Activated effector memory CD4-positive, alpha-beta T cell treated with Interleukin-2 at 50 U/mL for 16 hours (primary cell): ENCODE results near the gene LYRM4.

Source experiments
- DNase-seq: peaks from one replicate; pipeline ENCODE4 v3.0.0-alpha.2; 2020

Gene LYRM4

DNA sequence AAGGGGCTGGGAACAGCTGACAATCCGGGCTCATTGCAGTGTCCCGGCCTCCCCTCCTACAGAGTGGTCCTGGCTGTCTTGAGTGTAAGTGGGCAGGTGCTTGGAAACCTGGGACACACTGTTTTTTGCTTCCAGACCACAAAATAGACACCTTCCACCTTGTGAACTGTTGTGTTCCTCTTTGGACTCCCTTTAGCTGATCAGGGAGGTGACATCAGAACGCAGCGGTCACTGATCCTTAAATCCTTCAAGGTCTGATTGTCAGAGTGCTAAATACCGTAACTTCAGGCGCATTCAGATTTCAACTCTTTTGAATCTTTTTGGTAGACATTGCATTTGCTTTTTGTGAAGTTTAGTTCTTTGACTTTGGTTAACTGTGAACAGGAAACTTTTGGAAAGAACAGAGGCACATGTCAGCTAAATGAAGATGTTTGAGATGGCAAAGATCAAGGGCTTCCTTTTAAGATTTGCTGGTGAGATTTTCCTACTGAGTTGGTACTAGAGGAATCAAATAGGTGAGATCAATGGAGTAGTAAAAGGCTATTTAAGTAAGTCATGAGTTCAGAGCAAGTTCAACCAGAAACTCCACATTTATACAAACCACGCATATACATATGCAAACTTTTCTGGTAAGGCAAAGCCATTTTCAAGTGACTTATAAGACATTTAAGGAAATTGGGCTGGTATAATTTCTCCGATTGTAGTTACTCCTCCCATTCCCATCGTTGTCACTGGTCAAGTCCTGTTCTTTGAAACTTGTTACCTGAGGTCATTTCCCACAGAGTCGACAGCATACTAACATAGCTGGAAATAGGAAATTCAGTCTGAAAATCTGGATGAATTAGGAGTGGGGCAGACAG lies 169.3 kb downstream of the LYRM4 start:
- no peak for DNase-seq

DNA sequence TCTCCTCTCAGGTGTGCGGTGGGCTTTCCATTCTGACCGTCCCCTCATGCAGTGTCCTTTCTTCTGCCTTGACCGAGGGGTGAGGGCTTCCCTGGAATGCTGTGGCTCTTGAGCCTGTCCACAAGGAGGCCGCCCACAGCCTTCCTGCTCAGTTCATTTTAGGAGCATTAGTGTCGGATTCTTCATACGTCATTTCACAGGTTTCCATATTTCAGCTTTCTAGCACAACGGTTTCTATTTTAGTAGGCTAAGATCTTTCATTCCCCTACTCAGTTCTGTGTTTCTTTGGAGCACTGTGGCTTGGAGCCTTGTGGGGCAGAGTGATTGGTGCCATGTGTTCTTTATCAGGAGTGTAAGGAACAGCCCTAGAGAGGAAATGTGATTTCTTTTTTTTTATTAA lies 170.1 kb downstream of the LYRM4 start:
- DNase-seq = no peak

DNA sequence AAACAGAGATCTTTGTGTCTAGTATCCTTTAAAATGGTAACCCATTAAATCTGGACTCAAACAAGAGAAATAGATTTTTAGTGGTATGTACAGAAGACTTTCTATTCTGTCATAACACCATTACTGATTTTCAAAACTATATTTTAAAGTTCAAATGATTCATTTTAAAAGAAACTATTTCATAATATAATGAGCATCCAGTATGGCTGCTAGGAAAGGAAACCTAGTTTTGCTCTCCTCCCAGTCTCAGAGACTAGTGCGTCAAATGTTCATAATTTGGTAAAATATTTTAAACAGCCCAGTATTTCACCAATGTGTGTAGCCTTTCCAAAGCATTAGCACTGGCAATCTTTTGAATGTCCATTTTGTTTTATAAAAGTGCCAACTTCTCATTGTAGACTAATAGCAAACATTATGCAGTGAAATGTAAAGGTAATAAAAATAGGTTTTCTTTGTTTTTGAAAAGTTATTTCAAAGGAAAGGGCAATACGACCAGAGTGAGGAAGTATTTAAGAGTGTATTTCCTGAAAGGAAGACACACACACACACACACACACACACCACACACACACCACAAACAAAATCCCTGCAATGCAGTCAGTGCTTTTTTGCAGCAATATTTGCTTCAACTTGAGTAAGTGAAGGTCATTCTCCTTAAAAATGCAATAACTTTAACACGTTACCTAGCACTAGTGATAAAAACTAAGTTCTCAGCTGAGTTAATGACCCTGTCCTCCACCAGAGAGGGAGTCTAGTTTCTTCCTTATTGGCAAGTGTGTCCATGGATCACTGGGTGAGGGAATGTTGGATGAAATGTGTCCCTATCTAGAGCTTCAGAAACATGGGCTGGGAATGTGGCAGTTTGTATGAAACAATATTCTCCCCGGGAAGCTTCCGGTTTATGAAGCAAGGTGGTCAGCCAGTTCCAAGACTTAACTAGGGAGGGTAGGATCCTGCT lies 171.0 kb downstream of the LYRM4 start:
- DNase-seq = no peak

DNA sequence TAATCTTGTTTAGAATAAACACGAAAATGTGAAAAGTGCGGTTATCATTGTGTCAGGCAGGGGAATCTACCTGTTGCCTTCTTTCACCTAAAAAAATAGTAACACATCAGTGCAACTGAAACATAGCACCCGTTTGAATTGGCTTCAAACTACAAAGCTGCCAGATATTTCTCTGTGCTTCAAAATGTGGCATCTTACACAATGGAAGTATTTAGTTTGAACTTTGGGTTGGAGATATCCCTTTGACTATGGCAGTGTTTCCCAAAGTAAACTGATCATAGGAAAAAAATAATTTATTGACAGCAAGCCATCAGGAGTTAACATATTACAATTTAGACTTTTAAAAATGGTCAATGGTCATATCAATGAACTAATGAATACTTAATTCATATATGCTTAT lies 172.0 kb downstream of the LYRM4 start:
- DNase-seq = no peak

DNA sequence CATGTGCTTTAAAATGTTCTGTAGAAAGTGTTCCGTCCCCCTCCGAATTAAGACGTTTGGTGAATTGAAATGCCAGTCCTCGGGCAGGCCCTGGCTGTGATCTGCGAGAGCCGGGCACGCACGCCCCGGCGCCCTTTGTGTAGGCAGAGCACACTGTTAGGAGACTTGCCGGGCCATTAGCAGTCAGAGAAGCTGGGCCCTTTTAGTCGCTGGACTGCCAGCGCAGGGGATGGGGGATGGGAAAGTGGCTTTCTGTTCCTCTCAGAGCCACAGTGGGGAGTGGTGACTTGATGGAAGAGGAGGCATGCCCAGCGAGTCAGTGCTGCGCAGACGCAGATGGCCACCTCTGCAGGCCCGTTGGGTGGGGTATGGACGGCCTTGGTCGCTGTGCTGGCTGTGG lies 173.4 kb downstream of the LYRM4 start:
- no peak for DNase-seq

DNA sequence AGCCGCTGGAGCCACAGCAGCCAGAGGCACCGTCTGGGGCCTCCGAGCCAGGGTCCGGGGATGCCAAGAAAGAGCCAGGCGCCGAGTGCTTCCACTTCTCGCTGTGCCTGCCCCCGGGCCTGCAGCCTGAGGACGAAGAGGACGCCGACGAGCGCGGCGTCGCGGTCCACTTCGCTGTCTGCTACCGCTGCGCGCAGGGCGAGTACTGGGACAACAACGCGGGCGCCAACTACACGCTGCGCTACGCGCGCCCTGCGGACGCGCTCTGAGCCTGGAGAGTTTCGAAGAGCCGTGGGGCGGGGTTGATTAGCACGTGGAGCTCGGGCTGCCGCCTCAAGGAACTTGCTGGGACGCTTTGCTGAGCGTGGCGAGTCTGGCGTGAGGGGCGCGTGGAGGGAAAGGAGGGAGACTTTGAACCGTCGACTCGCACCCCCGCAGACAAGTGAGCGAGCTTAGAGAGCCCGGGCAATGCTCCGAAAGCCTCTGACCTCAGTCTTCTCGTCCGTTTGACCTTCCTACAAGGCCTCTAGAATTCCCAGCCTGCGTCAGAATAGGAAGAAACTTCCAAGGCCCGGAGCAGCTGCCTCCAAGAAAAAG lies 174.4 kb downstream of the LYRM4 start:
- no peak for DNase-seq

DNA sequence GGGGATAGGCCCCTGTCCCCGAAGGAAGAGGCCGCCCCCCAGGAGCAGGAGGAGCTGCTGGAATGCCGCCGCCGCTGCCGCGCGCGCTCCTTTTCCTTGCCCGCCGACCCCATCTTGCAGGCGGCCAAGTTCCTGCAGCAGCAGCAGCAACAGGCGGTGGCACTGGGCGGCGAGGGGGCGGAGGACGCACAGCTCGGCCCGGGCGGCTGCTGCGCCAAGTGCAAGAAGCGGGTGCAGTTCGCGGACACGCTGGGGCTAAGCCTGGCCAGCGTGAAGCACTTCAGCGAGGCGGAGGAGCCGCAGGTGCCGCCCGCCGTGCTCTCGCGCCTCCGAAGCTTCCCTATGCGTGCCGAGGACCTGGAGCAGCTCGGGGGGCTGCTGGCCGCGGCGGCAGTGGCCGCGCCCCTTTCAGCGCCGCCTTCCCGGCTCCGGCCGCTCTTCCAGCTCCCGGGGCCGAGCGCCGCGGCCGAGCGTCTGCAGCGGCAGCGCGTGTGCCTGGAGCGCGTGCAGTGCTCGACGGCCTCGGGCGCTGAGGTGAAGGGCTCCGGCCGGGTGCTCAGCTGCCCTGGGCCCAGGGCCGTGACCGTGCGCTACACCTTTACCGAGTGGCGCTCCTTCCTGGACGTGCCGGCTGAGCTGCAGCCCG lies 175.0 kb downstream of the LYRM4 start:
- DNase-seq = no peak

DNA sequence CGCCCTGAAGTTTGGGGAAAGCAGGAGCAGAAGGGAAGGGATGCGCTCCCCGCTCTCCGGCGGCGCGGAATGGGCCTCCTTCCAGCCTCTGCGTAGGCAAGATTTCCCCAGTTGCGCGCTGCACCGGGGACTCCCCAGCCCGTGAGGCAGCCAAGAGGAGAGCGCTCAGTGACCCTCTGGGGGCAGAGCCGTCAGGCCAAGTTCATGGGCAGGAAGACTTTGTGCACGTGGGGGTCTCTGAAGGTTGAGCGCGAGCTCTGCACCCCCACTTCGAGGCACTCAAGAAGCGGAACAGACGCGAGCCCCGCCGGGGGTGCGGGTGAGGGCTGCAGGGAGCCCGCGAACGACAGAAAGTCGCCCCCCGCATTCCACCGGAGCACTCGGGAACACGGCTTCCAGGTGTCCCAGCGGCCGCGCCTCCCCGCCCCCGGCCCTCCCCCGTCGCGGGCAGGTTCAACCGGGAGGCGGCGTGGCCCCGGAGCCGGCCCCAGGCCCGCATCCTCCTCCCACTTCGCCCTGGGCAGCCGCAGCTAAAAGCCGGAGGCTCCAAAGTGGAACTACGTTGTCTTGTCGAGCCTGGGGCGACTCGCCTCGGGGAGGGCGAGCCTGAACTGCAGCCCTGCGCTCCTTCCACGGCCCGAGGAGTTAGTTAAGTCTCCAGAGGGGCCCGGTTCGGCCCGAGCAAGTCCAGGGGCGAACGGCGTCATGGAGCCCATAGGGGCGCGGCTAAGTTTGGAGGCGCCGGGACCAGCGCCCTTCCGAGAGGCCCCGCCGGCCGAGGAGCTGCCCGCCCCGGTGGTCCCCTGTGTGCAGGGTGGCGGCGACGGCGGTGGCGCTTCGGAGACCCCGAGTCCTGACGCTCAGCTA lies 175.7 kb downstream of the LYRM4 start, which contains the start of gene PPP1R3G:
Gene PPP1R3G, plus strand, starts transcription at position 561 of the 867 bp plus-strand sequence. Its CDS starts 145 bp downstream, at position 706.
- DNase-seq = no peak

DNA sequence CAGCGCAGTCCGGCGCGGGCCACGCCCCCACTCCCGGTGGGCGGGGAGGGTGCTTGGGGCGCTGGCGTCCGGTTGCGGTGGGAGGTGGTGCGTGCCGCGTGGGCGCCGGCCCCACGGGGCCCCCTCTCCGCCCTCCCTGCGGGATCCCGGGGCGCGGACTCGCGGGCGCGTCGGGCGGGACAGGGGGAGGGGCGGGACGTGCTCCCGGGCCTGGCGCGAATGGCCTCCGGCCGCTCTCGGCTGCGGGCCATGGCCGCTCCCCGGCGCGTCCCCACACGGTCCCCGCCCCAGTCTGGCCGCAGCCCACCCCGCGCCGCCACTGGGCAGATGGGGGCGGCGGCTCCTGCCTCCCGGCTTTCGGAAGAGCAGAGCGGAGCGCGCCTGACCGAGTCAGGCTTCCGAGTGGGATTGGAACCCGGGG lies 176.4 kb downstream of the LYRM4 start:
- no peak for DNase-seq

DNA sequence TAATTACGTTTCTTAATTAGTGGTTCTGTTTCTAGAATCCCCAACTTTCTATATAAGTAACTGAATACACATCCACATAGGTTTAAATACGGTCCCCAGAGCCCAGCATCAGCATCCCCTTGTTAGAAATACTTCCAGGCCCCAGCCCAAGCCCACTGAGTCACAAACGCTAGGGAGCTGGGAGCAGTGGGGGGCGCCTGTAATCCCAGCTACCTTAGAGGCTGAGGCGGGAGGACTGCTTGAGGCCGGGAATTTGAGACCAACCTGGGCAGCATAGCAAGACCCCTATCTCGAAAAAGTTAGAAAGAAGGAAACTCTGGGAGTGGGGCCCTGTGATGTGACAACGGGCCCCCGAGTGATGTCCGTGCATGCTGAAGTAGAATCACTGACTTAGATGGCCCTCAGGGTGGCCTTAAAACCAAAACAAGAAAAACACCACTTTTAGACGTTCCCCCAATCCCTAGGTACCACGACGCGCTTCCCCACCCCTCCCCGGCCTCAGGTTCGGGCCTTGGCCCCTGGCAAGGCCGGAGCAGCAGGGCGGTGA lies 176.9 kb downstream of the LYRM4 start:
- DNase-seq = no peak

DNA sequence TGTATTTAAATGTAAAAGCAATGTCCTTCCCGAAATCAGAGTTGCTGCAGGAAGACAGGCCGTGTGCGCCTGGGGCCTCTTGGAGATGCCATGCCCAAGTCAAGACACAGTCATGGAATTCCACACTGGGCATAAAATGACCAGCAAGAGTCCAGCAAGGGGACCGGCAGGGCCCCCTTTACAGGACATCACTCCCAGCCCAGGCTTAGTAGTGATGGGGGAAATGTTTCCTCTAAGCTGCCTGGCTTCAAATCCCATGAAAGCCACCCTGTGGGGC lies 177.5 kb downstream of the LYRM4 start:
- DNase-seq = no peak

DNA sequence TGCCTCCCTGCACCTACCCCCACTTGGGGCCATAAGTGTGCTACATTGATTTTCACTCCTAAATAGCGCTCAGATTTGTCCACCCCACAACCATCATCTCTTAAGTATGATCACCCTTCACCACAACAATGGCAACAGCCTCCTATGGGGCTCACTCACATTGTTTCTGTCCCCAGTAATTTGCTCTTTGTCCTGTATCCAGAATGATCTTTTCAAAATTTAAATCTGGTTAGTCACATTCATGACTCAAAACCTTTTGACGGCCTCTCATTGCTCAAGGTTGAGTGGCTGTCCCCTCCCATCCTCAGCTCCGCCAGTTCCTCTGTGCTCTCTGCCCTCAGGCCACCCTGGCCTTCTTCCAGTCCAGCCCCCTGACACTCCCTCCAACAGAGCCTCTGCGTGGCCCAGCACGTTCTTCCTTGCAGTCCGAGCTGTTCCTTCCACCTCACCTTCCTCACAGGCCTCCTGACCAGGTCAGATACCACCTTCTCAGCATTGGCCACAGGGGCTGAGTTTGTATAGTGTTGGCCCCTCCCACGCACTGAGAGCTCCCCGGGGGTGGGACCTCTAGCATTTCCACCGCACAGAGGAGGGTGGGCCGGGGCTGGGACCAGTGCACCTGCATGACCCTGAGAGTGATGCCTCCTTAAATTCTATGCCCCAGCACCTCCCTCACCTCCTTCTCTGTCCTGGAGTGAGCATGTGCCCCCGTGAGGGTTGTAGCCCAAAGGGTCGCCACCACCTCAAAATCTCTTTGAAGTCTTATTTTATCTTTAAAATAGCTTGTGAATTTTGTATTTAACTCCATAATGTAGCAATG lies 178.1 kb downstream of the LYRM4 start:
- DNase-seq = no peak

DNA sequence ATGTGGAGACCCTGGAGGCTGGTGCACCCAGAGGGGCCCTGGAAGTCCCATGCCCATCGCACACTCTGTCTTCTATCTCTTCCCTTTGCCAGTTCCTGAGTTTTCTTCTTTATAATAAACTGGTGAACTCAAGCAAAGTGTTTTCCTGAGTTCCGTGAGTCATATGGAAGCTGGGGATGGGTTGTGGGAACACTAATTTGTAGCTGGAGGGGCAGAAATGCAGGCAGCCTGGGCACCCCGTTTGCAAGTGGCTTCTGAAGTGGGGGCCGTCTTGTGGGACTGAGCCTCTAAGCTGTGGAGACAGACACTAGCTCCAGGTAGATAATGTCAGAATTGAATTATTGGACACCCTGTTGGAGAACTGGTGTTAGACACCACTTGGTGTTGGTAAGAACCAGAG lies 178.8 kb downstream of the LYRM4 start:
- no peak for DNase-seq

DNA sequence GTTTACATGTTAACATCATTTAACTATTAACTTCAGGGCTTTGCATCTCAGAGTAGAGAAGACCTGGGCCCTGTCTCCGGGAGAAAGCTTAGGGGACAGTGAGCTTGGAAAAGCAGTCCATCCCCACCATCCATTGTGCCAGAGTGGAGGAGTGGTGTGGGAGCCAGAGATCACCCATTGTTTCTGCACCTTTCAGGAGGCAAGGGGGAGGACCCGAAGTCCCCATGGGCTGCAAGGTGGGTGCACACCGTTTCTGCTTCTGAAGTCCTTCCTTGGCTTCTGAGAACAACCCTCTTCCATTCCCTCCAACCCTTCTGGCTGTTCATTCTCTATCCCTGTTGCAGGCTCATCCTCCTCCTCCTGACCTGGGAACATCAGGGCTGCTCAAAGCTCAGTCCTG lies 179.6 kb downstream of the LYRM4 start:
- DNase-seq = no peak

DNA sequence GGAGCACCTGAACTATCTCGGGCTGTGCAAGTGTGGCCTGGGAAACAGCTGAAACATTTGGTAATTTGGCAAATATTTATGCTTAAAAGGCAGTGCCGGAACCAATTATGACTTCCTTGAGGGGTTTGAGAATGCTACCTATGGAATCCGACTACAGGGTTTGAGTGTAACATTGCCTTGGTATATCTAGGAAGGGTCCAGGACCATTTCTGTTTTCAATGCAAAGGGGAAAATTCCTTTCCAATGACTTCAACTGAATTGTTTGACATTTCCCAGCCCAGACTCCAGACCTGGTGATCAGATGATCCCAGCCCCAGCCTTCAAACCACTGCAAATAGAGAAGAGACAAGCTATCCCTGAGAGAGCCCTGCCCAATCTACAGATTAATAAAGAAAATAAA lies 180.2 kb downstream of the LYRM4 start:
- DNase-seq = no peak

DNA sequence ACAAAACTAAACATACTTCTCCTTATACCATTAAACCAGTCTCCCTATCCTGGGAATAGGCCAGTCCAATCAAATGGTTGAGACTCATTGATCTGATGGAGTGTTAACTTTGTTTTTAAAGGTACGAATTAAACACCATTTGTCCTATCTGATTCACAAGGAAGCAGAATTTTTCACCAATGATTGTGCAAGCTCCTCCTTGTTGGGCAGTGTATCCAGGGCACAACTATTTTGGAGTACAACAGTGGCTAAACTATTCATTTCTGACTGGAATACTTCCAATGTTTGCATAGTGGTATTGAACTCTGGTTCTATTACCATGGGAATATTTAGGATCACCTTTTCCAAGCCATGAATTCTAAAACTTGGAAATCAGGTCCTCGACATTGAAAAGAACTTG lies 181.1 kb downstream of the LYRM4 start:
- no peak for DNase-seq

DNA sequence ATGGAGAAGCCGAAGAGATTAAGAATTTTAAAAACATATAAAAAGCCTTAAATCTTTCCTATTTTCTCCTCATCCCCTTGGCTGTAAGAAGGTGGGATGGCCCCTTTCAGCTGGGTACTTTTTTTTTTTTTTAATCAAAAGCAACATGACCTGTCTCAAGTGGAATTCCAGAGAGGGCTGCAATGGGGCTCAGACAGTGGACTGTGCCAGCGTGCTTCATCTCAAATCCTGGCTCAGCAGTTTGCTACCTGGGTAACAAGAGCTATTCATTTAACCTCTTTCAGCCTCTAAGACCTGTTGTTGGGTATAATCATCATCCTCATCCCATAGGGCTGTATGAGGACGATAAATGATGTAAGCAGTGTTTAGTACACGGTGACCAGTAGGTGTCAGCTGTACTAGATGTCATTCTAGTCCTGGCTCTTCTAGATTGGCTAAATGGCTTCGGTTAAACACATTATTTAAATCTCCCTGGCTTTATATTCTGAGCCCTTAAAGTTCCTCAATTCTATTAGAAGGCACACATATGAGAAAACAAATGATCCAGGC lies 182.6 kb downstream of the LYRM4 start:
- no peak for DNase-seq

DNA sequence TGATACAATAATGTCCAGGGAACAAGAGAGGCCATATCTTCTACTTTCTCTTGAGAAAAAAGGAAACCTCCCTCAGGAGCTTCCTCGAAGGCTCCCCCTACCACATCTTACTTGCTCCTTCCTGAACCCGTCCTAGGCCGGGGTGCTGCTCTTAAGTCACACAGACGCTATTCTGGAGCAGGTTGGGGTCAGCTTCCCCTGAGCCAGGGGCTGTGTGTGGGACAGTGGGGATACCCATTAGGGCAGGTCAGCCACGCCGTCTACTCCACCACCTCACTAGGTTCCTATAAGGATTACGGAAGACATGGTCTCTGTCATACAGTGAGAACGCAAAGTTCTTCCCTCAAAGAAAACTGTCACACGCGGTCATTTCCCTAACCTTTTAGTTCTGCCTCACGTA lies 183.8 kb downstream of the LYRM4 start:
- DNase-seq = no peak

DNA sequence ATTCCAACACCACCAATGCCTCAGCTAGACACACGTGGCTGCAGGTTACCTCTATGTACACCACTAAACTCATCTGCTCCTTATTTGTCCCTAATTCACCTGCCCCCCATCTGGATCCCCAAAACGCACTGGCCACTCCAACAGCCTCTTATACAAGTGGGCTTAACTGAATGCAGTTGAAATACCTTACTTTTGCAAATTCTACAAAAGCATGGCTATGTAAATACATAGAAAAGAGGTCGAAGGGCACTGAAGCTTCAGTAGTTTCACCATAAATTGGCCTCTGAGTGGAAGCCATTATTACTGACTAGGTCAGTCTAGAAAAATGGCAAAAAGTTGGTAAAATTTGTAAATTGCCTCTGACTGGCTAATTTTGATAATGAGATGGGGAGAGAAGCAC lies 186.8 kb downstream of the LYRM4 start:
- no peak for DNase-seq

DNA sequence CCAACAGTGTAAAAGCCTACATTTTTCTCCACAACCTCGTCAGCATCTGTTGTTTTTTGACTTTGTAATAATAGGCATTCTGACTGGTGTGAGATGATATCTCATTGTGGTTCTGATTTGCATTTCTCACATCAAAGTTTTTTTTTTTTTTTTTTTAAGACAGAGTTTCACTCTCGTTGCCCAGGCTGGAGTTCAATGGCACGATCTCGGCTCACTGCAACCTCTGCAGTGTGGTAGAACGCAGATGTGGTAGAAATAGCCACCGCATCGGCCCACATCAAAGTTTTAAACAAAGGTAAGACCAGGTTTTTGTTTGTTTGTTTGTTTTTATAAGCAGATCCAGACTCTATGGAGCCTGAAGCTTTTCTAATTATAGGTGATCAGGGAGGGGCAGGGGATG lies 188.3 kb downstream of the LYRM4 start:
- DNase-seq = no peak

DNA sequence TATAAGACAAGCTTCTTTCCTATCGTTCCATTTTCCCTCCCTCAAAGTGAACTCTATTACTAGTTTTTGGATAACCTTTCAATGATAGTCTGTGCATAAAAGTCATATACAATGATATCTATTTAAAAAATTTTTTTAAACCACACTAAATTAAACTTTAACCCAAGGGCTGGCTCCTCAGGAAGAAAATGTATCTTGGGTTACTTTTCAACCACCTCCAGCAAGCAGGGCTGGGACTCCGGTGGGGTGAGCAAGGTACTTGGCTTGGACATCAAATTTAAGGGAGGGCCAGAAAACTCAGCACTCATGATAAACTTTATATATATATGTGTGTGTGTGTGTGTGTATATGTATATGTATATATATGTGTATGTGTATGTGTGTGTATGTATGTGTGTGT lies 189.5 kb downstream of the LYRM4 start:
- no peak for DNase-seq
